GM13977 (cell line): ENCODE results near the gene RIMS4.

Source experiments
- DNase-seq: peaks from one replicate; pipeline ENCODE4 v3.0.0; 2012; ENCODE audit warnings: low spot score
- in situ Hi-C: fragments of 300-500 bp; cut with MboI; formaldehyde crosslinking; loops from one replicate; pipeline ENCODE4 v1.12.0; 2022; ENCODE audit warnings: low sequenced_read_pairs, low pct_unique_long_range_greater_than_20kb, mixed read lengths, inconsistent platforms; ENCODE audit not compliant: unreplicated experiment
- TF ChIP-seq, protein P1 (sequence below): IDR thresholded peaks from 2 replicates; pipeline ENCODE4 v1.5.1; 2012; ENCODE audit warnings: mild to moderate bottlenecking, control low read depth; ENCODE audit not compliant: insufficient read depth; ENCODE audit errors: extremely low read depth, missing control alignments

Gene RIMS4

DNA sequence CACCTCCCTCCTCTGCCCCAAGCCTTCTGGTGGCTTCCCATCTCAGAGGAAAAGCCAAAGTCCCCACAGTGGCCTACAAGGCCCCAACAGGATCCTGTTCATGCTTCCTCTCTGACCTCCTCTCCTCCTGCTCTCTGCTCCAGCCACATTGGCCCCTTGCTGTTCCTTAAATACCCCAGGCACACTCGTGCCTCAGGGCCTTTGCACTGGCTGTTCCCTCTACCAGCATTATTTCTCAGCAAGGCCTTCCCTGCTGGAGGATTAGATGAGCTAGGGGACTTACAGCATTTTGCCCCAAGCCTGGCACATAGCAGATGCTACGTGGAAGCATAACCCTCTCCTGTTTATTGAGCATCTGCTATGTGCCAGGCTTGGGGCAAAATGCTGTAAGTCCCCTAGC lies 87.4 kb downstream of the RIMS4 start:
- no peak for DNase-seq
- TF ChIP-seq, protein P1, sequence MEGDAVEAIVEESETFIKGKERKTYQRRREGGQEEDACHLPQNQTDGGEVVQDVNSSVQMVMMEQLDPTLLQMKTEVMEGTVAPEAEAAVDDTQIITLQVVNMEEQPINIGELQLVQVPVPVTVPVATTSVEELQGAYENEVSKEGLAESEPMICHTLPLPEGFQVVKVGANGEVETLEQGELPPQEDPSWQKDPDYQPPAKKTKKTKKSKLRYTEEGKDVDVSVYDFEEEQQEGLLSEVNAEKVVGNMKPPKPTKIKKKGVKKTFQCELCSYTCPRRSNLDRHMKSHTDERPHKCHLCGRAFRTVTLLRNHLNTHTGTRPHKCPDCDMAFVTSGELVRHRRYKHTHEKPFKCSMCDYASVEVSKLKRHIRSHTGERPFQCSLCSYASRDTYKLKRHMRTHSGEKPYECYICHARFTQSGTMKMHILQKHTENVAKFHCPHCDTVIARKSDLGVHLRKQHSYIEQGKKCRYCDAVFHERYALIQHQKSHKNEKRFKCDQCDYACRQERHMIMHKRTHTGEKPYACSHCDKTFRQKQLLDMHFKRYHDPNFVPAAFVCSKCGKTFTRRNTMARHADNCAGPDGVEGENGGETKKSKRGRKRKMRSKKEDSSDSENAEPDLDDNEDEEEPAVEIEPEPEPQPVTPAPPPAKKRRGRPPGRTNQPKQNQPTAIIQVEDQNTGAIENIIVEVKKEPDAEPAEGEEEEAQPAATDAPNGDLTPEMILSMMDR: no peak
- in situ Hi-C loops: no loop called here

DNA sequence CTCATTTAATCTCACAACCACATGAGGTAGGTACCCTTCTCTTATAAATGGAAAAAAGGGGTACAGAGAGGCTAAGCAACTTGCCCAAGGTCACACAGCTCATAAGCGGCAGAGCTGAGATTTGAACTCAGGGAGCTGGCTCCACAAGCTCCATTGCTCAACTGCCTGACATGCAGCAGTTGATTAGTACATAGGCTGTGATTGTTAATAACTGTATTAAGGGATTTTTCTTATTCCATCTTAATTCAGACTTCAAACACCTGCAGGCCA lies 88.6 kb downstream of the RIMS4 start:
- in situ Hi-C loops: no loop called here
- TF ChIP-seq, protein P1: no peak
- no peak for DNase-seq

GRCh38 chr20:44720997-44721784 lies 89.2 kb downstream of the RIMS4 start:
- in situ Hi-C loops: no loop called here
- TF ChIP-seq, protein P1: no peak
- no peak for DNase-seq

DNA sequence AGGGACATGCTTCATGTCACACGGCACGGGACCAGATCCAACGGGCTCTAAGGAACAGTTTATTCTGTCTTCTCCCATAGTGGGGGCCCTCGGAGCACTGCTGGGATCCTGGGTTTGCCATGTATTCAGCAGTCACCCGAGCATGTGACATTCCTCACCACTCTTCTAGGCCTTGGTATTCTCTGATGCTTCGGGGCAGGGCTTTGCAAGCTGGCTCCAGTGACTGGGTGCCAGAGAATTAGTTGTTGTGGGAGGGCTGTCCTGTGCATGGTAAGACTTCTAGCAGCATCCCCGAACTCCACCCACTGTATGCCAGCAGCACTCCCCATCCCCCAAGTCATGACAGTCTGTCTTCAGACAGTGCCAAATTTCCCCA lies 89.7 kb downstream of the RIMS4 start:
- TF ChIP-seq, protein P1: no peak
- DNase-seq: no peak
- in situ Hi-C loops: no loop called here

DNA sequence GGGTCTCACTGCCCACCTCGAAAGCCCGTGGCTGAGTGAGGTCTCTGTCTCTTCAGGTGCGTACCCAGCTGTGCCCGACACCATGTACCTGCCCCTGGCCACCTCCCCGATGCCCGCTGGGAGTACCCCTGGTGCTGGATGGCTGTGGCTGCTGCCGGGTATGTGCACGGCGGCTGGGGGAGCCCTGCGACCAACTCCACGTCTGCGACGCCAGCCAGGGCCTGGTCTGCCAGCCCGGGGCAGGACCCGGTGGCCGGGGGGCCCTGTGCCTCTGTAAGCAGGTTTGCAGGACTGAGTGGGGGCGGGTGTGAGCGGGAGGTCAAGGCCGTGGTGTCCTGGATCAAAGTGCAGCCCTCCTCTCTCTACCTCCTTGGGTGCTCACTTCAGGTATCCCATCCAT lies 90.5 kb downstream of the RIMS4 start:
- TF ChIP-seq, protein P1: no peak
- in situ Hi-C loops: no loop called here

DNA sequence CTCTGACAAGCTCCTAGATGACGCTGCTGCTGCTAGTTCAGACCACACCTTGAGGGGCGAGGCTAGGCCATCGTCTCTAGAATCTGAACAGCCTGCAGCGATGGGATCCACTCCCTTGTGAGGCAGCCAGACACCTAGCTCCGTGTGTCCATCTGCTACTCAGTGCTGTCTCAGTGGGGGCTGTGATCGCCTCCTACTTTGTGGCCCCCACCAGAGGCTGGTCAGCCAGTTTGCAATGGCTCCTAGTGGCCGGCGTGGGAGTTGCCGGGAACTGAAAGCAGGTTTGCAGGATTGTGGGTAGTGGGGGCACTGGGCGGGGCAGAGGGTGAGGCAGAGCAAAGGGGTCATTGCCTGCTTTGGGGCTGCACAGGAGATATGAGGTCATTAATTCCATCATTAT lies 92.4 kb downstream of the RIMS4 start:
- in situ Hi-C loops: no loop called here
- TF ChIP-seq, protein P1: no peak
- DNase-seq: no peak

More for the DNA sequence above, 90.5 kb downstream of the RIMS4 start:
- DNase-seq: no peak
